RCC 7860 (cell line): Measurements from ENCODE around the gene ECM1.

Experiments used
- DNase-seq: peaks from one replicate; pipeline ENCODE4 v3.0.0-alpha.2; 2015; ENCODE audit warnings: low spot score
- FAIRE-seq: peaks from 2 replicates; lab custom pipeline; 2012; peaks lifted over from hg19 to GRCh38; lab: Jason Lieb, UNC

Gene ECM1

GRCh38 chr1:150557065-150557600 is 49.2 kb downstream of the ECM1 start:
- no peak for FAIRE-seq
- no peak for DNase-seq

GRCh38 chr1:150557813-150558212 is 49.9 kb downstream of the ECM1 start:
- DNase-seq (no peak), FAIRE-seq (no peak)

- no peak for DNase-seq
- no peak for FAIRE-seq
Measured at GRCh38 chr1:150558303-150558704, 50.4 kb downstream of the ECM1 start.

GRCh38 chr1:150558761-150559655 is 51.1 kb downstream of the ECM1 start:
- FAIRE-seq, result no peak
- DNase-seq, result no peak

- DNase-seq (no peak), FAIRE-seq (no peak)
Measured at GRCh38 chr1:150559656-150560010, 51.7 kb downstream of the ECM1 start.

- DNase-seq, result no peak
- FAIRE-seq, result no peak
Measured at GRCh38 chr1:150560011-150560438, 52.1 kb downstream of the ECM1 start.

GRCh38 chr1:150560576-150561253 is 52.8 kb downstream of the ECM1 start:
- DNase-seq (no peak), FAIRE-seq (no peak)

- peak; percentile 98 for DNase-seq
- FAIRE-seq, result peak; percentile 89
Measured at GRCh38 chr1:150561254-150561973, 53.5 kb downstream of the ECM1 start.

- DNase-seq (peak; percentile 64), FAIRE-seq (peak; percentile 35)
Measured at GRCh38 chr1:150561974-150562445, 54.1 kb downstream of the ECM1 start.

- DNase-seq (no peak), FAIRE-seq (no peak)
Measured at GRCh38 chr1:150562446-150563339, 54.8 kb downstream of the ECM1 start.
